SK-N-SH (cell line): Measurements from ENCODE around the gene AMDHD1. TPM values are rescaled to one million over a fixed set of nuclear protein-coding genes. Genes with fewer than 3 reads are reported as not detected.

Experiments used
- CTCF ChIA-PET: fragments of 300-600, 350-600 bp; formaldehyde crosslinking; extraction: SDS; loops from one replicate; lab custom pipeline; 2021; lab: Yijun Ruan, JAX
- POLR2A ChIA-PET: fragments of 350-600 bp; sonication (Branson Sonifier 250); formaldehyde crosslinking; extraction: SDS; loops from one replicate; lab custom pipeline; 2020; ENCODE audit warnings: antibody characterized with exemption, inconsistent platforms; lab: Yijun Ruan, JAX
- DNase-seq: peaks from one replicate; pipeline ENCODE4 v3.0.0; 2012
- H2AFZ ChIP-seq: fragments of 200-600 bp; sonication (generic); 2 replicates; pipeline ENCODE4 v1.8.1; 2016; ENCODE audit warnings: antibody characterized with exemption, mild to moderate bottlenecking, low read depth
- H3F3A ChIP-seq: fragments of 200-600 bp; sonication (generic); replicated peaks from 2 replicates; pipeline ENCODE3; 2016; ENCODE audit warnings: antibody characterized with exemption, mild to moderate bottlenecking; ENCODE audit not compliant: insufficient read depth
- H3K27ac ChIP-seq, 2 experiments: fragments of 200-500 bp in 1 of 2; fragments of 200-600 bp in 1 of 2; sonication (Bioruptor generic) in 1 of 2; sonication (generic), shearing (Covaris generic) in 1 of 2; 2 replicates each; pipeline versions ENCODE4 v1.5.1 to v1.6.1; 2014 to 2016; ENCODE audit warnings: low read depth in 2 of 2, inconsistent platforms in 1 of 2, low read length in 1 of 2, mild to moderate bottlenecking in 1 of 2, mixed read lengths in 1 of 2
- H3K27me3 ChIP-seq: fragments of 200-600 bp; sonication (generic), shearing (Covaris generic); 2 replicates; pipeline ENCODE4 v1.6.1; 2016; ENCODE audit warnings: mixed run types; ENCODE audit not compliant: insufficient read depth
- H3K36me3 ChIP-seq, 2 experiments: fragments of 200-500 bp in 1 of 2; fragments of 200-600 bp in 1 of 2; sonication (Bioruptor generic) in 1 of 2; sonication (generic) in 1 of 2; replicated peaks in 1 of 2; 2 replicates each; pipeline versions ENCODE3 to v1.5.1; 2014 to 2016; ENCODE audit warnings: low read length in 1 of 2, mild to moderate bottlenecking in 1 of 2; ENCODE audit not compliant: insufficient read depth in 2 of 2, control insufficient read depth in 1 of 2
- H3K4me1 ChIP-seq, 2 experiments: fragments of 200-500 bp in 1 of 2; fragments of 200-600 bp in 1 of 2; sonication (Bioruptor generic) in 1 of 2; sonication (generic), shearing (Covaris generic) in 1 of 2; 2 replicates each; pipeline versions ENCODE4 v1.5.1 to v1.6.1; 2014 to 2016; ENCODE audit warnings: low read depth in 1 of 2, low read length in 1 of 2, mixed run types in 1 of 2; ENCODE audit not compliant: insufficient read depth in 2 of 2, control insufficient read depth in 1 of 2
- H3K4me2 ChIP-seq: fragments of 200-600 bp; sonication (generic), shearing (Covaris generic); 2 replicates; pipeline ENCODE4 v1.6.1; 2017; ENCODE audit warnings: mixed run types
- H3K4me3 ChIP-seq, 2 experiments: fragments of 200-500 bp in 1 of 2; fragments of 200-600 bp in 1 of 2; sonication (Bioruptor generic) in 1 of 2; sonication (generic), shearing (Covaris generic) in 1 of 2; 2 replicates each; pipeline versions ENCODE4 v1.5.1 to v1.8.1; 2014 to 2016; ENCODE audit warnings: low read depth in 2 of 2, inconsistent platforms in 1 of 2, low read length in 1 of 2, mild to moderate bottlenecking in 1 of 2, mixed read lengths in 1 of 2, moderate library complexity in 1 of 2
- H3K79me2 ChIP-seq: fragments of 200-600 bp; sonication (generic); 2 replicates; pipeline ENCODE4 v1.8.1; 2017; ENCODE audit warnings: mild to moderate bottlenecking; ENCODE audit not compliant: insufficient read depth
- H3K9ac ChIP-seq: fragments of 200-600 bp; sonication (generic); 2 replicates; pipeline ENCODE4 v1.6.1; 2017; ENCODE audit warnings: mixed run types
- H3K9me2 ChIP-seq: fragments of 200-600 bp; sonication (generic); 2 replicates; pipeline ENCODE4 v1.6.1; 2017; ENCODE audit warnings: mixed run types
- H3K9me3 ChIP-seq: fragments of 200-600 bp; sonication (generic); 2 replicates; pipeline ENCODE4 v1.6.1; 2017; ENCODE audit warnings: mixed run types, mild to moderate bottlenecking, moderate library complexity
- H4K20me1 ChIP-seq: fragments of 200-600 bp; sonication (generic); 2 replicates; pipeline ENCODE4 v1.6.1; 2017; ENCODE audit warnings: mild to moderate bottlenecking, mixed run types; ENCODE audit not compliant: insufficient read depth
- EP300 ChIP-seq, 2 experiments: IDR thresholded peaks; 2 replicates each; pipeline versions ENCODE4 v1.4.0 to v1.6.1; 2012; ENCODE audit warnings: borderline replicate concordance in 1 of 2, low read depth in 1 of 2, low read length in 1 of 2
- FOXM1 ChIP-seq: IDR thresholded peaks from 2 replicates; pipeline ENCODE4 v1.4.0; 2012; ENCODE audit warnings: low read depth, mild to moderate bottlenecking
- GABPA ChIP-seq: IDR thresholded peaks from 2 replicates; pipeline ENCODE4 v1.4.0; 2012; ENCODE audit warnings: low read depth, mild to moderate bottlenecking
- GATA2 ChIP-seq: sonication (generic); formaldehyde crosslinking; IDR thresholded peaks from 2 replicates; pipeline ENCODE4 v1.5.0; 2020; ENCODE audit warnings: mild to moderate bottlenecking, missing genetic modification reagents
- NFIC ChIP-seq: IDR thresholded peaks from 2 replicates; pipeline ENCODE4 v1.4.0; 2012; ENCODE audit warnings: borderline replicate concordance
- PBX3 ChIP-seq: IDR thresholded peaks from 2 replicates; pipeline ENCODE4; 2012
- RCOR1 ChIP-seq: fragments of 150-350 bp; IDR thresholded peaks from 2 replicates; pipeline ENCODE4 v1.6.1; 2017; ENCODE audit warnings: antibody characterized with exemption, low read length
- TCF12 ChIP-seq: IDR thresholded peaks from 2 replicates; pipeline ENCODE4 v1.4.0; 2012
- WGBS: methylation state at CpG from one replicate; pipeline ENCODE4 v1.1.6; 2017; ENCODE audit warnings: low lambda C conversion rate; 5-methylcytosine and 5-hydroxymethylcytosine counted together
- polyA plus RNA-seq, 3 experiments: library from polyadenylated mRNA; depleted of rRNA; stranded (reverse); fragments of >200 nt; gene quantifications; 2 replicates each; pipeline ENCODE4 v1.2.3, GENCODE V29; 2012
- TF ChIP-seq, protein P1 (sequence below): fragments of 200-600 bp; sonication (generic); IDR thresholded peaks from 2 replicates; pipeline ENCODE4 v1.6.1; 2017; ENCODE audit warnings: antibody characterized with exemption, mild to moderate bottlenecking, moderate library complexity
- TF ChIP-seq, protein P2 (sequence below): fragments of 150-350 bp; IDR thresholded peaks from 2 replicates; pipeline ENCODE4 v1.6.1; 2017; ENCODE audit warnings: antibody characterized with exemption, low read length, low read depth, borderline replicate concordance
- TF ChIP-seq, protein P3 (sequence below): IDR thresholded peaks from 2 replicates; pipeline ENCODE4 v1.4.0; 2012; ENCODE audit warnings: low read depth, borderline replicate concordance
- TF ChIP-seq, protein P4 (sequence below): IDR thresholded peaks from 2 replicates; pipeline ENCODE4 v1.4.0; 2012; ENCODE audit warnings: low read depth, borderline replicate concordance
- TF ChIP-seq, protein P5 (sequence below): fragments of 150-350 bp; IDR thresholded peaks from 2 replicates; pipeline ENCODE4 v1.6.1; 2016; ENCODE audit warnings: mild to moderate bottlenecking, low read depth, low read length

AMDHD1 gene
- polyA plus RNA-seq, 1 of the 3 experiments (the other 2 are of a cell fraction), result 0.07 TPM

DNA sequence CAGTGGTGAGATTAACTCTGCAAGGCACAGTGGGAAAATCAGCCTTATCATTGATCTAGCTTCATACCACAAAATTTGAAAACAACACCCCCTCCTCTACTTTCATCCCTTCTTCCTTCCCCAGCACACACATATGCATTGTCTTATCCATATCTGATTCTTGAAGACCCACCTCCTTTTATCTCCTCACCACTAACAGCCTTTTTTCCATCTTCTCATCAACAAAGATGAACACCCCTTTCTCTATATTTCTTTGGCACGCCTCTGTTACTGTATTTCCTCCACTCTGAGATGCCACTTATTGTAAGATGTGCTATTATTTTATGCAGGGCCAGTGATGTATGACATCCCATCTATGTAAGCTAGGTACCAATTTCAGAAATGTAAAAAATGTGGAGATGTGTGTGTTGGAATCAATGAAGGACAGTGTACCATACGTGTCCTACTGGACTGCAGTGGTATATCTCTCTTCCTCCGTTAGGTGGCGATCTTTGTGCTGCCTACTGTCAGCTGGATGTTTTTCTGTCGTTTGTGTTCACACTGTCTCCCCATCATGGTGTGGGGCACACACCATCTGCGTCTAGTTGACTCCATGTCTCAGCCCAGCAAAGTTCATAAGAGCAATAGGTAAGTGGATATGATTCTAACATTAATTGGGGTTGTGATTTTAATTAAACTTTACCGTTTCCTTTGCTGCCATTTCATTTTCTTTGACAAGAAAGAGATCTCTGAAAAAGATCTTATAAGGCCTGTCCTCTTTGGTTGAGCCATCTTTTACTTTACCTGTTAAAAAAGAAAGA, 24.7 kb upstream of the AMDHD1 start (continued):
- no peak for TF ChIP-seq PBX3
- TF ChIP-seq RCOR1, result 0 out of 2 replicates have a peak, but pooled peaks have one; percentile 38
- TF ChIP-seq, protein P1, sequence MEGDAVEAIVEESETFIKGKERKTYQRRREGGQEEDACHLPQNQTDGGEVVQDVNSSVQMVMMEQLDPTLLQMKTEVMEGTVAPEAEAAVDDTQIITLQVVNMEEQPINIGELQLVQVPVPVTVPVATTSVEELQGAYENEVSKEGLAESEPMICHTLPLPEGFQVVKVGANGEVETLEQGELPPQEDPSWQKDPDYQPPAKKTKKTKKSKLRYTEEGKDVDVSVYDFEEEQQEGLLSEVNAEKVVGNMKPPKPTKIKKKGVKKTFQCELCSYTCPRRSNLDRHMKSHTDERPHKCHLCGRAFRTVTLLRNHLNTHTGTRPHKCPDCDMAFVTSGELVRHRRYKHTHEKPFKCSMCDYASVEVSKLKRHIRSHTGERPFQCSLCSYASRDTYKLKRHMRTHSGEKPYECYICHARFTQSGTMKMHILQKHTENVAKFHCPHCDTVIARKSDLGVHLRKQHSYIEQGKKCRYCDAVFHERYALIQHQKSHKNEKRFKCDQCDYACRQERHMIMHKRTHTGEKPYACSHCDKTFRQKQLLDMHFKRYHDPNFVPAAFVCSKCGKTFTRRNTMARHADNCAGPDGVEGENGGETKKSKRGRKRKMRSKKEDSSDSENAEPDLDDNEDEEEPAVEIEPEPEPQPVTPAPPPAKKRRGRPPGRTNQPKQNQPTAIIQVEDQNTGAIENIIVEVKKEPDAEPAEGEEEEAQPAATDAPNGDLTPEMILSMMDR, result peak; percentile 82

GRCh38 chr12:95919110-95919509, 24.0 kb upstream of the AMDHD1 start:
- peaks cover 0 to 2% of the 10 kb centered on the region in 2 experiments; a peak in 1 of 4 replicates for H3K4me1 ChIP-seq
- H4K20me1 ChIP-seq, result no peaks in the 10 kb centered on the region
- H3K27me3 ChIP-seq, result peaks cover 6% of the 10 kb centered on the region; the same call in 1 of the 2 replicates
- no peaks in the 10 kb centered on the region for H3K9me3 ChIP-seq
- TF ChIP-seq PBX3 (no peak), GABPA (no peak), TCF12 (no peak), NFIC (no peak), EP300 (IDR thresholded peaks at IDR 0.05; ENCODE audit: borderline replicate concordance in 1 of 2, low read depth in 1 of 2, low read length in 1 of 2) (no peak), RCOR1 (no peak), GATA2 (CRISPR knock-in tag) (no peak), FOXM1 (no peak)
- TF ChIP-seq, protein P2, sequence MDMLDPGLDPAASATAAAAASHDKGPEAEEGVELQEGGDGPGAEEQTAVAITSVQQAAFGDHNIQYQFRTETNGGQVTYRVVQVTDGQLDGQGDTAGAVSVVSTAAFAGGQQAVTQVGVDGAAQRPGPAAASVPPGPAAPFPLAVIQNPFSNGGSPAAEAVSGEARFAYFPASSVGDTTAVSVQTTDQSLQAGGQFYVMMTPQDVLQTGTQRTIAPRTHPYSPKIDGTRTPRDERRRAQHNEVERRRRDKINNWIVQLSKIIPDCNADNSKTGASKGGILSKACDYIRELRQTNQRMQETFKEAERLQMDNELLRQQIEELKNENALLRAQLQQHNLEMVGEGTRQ, result no peak
- TF ChIP-seq, protein P1, result no peak
- TF ChIP-seq, protein P3, sequence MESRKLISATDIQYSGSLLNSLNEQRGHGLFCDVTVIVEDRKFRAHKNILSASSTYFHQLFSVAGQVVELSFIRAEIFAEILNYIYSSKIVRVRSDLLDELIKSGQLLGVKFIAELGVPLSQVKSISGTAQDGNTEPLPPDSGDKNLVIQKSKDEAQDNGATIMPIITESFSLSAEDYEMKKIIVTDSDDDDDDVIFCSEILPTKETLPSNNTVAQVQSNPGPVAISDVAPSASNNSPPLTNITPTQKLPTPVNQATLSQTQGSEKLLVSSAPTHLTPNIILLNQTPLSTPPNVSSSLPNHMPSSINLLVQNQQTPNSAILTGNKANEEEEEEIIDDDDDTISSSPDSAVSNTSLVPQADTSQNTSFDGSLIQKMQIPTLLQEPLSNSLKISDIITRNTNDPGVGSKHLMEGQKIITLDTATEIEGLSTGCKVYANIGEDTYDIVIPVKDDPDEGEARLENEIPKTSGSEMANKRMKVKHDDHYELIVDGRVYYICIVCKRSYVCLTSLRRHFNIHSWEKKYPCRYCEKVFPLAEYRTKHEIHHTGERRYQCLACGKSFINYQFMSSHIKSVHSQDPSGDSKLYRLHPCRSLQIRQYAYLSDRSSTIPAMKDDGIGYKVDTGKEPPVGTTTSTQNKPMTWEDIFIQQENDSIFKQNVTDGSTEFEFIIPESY, result no peak
- TF ChIP-seq, protein P4, sequence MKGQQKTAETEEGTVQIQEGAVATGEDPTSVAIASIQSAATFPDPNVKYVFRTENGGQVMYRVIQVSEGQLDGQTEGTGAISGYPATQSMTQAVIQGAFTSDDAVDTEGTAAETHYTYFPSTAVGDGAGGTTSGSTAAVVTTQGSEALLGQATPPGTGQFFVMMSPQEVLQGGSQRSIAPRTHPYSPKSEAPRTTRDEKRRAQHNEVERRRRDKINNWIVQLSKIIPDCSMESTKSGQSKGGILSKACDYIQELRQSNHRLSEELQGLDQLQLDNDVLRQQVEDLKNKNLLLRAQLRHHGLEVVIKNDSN, result no peak
- TF ChIP-seq, protein P5, sequence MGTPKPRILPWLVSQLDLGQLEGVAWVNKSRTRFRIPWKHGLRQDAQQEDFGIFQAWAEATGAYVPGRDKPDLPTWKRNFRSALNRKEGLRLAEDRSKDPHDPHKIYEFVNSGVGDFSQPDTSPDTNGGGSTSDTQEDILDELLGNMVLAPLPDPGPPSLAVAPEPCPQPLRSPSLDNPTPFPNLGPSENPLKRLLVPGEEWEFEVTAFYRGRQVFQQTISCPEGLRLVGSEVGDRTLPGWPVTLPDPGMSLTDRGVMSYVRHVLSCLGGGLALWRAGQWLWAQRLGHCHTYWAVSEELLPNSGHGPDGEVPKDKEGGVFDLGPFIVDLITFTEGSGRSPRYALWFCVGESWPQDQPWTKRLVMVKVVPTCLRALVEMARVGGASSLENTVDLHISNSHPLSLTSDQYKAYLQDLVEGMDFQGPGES, result no peak
- TF ChIP-seq, all 33 proteins: peak for 0
- Histone ChIP-seq H3K79me2 (no peaks in the 10 kb centered on the region), H2AFZ (no peak overlapping the region; the same call in 1 of the 2 replicates), H3K36me3 (no peaks in the 10 kb centered on the region), H3K4me2 (no peak overlapping the region), H3F3A (no peaks in the 10 kb centered on the region), H3K4me3 (no peak overlapping the region), H3K9ac (no peak overlapping the region), H3K27ac (no peak overlapping the region), H3K9me2 (no peaks in the 10 kb centered on the region)
- ChIA-PET POLR2A (no interaction called here), CTCF (interaction anchor here (0.6 to 8.6 kb wide), 37 partner anchors 11 to 598 kb away, joined by 3 to 154 read pairs (median 5); partner anchors contain the start of genes AMDHD1, CCDC38 and HAL)
- DNase-seq, result no peak
- 49% methylated on average over 6 of the region's 6 CpGs for whole genome bisulfite sequencing
